H54 (cell line): ENCODE measurements around the gene CSMD2.

ENCODE experiments used
- DNase-seq: peaks from one replicate; pipeline ENCODE4 v3.0.0; 2011; ENCODE audit warnings: low spot score, mixed read lengths; ENCODE audit not compliant: insufficient read length
- FAIRE-seq: peaks from 3 replicates; lab custom pipeline; 2011; peaks lifted over from hg19 to GRCh38; lab: Jason Lieb, UNC
- POLR2A ChIP-seq: IDR thresholded peaks from 2 replicates; pipeline ENCODE4 v1.6.1; 2011; ENCODE audit warnings: low read depth, mild to moderate bottlenecking, low read length

Gene CSMD2

GRCh38 chr1:33846861-33847260 is 318.2 kb downstream of the CSMD2 start:
- no peak for TF ChIP-seq POLR2A
- FAIRE-seq (no peak), DNase-seq (no peak)

GRCh38 chr1:33844166-33844565 is 320.9 kb downstream of the CSMD2 start:
- FAIRE-seq (no peak), DNase-seq (no peak)
- TF ChIP-seq POLR2A, result no peak

GRCh38 chr1:33842348-33842747 is 322.7 kb downstream of the CSMD2 start:
- FAIRE-seq (no peak), DNase-seq (no peak)
- no peak for TF ChIP-seq POLR2A

GRCh38 chr1:33841494-33841893 is 323.5 kb downstream of the CSMD2 start:
- TF ChIP-seq POLR2A, result no peak
- FAIRE-seq, result no peak
- no peak for DNase-seq

- TF ChIP-seq POLR2A, result no peak
- FAIRE-seq (no peak), DNase-seq (no peak)
Measured at GRCh38 chr1:33837635-33838034, 327.4 kb downstream of the CSMD2 start.

- DNase-seq, result no peak
- no peak for FAIRE-seq
- no peak for TF ChIP-seq POLR2A
Measured at GRCh38 chr1:33836911-33837310, 328.1 kb downstream of the CSMD2 start.

GRCh38 chr1:33828654-33829053 is 336.4 kb downstream of the CSMD2 start:
- FAIRE-seq (no peak), DNase-seq (no peak)
- no peak for TF ChIP-seq POLR2A

- DNase-seq (no peak), FAIRE-seq (no peak)
- no peak for TF ChIP-seq POLR2A
Measured at GRCh38 chr1:33828059-33828458, 337.0 kb downstream of the CSMD2 start.

GRCh38 chr1:33826711-33827110 is 338.3 kb downstream of the CSMD2 start:
- FAIRE-seq (no peak), DNase-seq (no peak)
- no peak for TF ChIP-seq POLR2A

GRCh38 chr1:33826311-33826710 is 338.7 kb downstream of the CSMD2 start:
- no peak for TF ChIP-seq POLR2A
- FAIRE-seq (no peak), DNase-seq (no peak)

- TF ChIP-seq POLR2A, result no peak
- no peak for DNase-seq
- FAIRE-seq, result no peak
Measured at GRCh38 chr1:33825506-33825905, 339.5 kb downstream of the CSMD2 start.

- DNase-seq, result no peak
- FAIRE-seq, result no peak
- TF ChIP-seq POLR2A, result no peak
Measured at GRCh38 chr1:33824971-33825370, 340.1 kb downstream of the CSMD2 start.

GRCh38 chr1:33824321-33824720 is 340.7 kb downstream of the CSMD2 start:
- no peak for FAIRE-seq
- no peak for DNase-seq
- no peak for TF ChIP-seq POLR2A

- FAIRE-seq (no peak), DNase-seq (no peak)
- no peak for TF ChIP-seq POLR2A
Measured at GRCh38 chr1:33823830-33824229, 341.2 kb downstream of the CSMD2 start.

GRCh38 chr1:33823401-33823800 is 341.6 kb downstream of the CSMD2 start:
- no peak for FAIRE-seq
- DNase-seq, result no peak
- TF ChIP-seq POLR2A, result no peak

- no peak for TF ChIP-seq POLR2A
- no peak for FAIRE-seq
Measured at GRCh38 chr1:33822396-33822795, 342.6 kb downstream of the CSMD2 start.

GRCh38 chr1:33821291-33821690 is 343.7 kb downstream of the CSMD2 start:
- DNase-seq (no peak), FAIRE-seq (no peak)
- TF ChIP-seq POLR2A, result no peak

More at GRCh38 chr1:33822396-33822795, 342.6 kb downstream of the CSMD2 start:
- no peak for DNase-seq
